NCI-H1048 (cell line): ENCODE results near the gene SI.
"Not testable (repeated sequence)": the region's sequence is repeated elsewhere in the genome, so short reads cannot be mapped to it uniquely, and the experiment has no call there.

Experiments used
- DNase-seq: peaks from one replicate; lab custom pipeline; 2025; lab: John Stamatoyannopoulos, UW

The SI gene

GRCh38 chr3:165078293-165078692 lies at the start of gene SI:
Gene SI (minus strand): TSS chr3:165078496. CDS start chr3:165076012, 2,484 bp downstream.
- no peak for DNase-seq

GRCh38 chr3:165125836-165126235 lies 47.5 kb upstream of the SI start:
- no peak for DNase-seq

DNA sequence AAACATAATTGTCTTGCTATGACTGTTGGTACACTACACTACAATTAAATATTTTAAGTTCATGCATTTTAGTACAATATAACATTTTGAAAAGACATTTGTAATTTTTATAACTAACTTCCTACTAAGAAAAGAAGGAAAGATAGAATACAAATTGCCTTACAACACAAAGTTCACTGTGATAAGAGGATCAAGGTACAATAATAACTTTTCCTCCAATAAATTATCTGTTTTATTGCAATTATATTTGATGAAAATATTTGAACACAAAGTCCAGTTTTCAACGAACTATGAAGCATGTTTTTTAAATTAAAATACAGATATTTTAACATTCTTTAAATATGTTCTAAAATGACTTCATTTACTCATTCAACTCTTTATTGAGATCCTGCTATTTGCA lies 33.1 kb upstream of the SI start:
- no peak for DNase-seq

- no peak for DNase-seq
These were observed 25.3 kb upstream of the SI start for GRCh38 chr3:165103616-165104015.

DNA sequence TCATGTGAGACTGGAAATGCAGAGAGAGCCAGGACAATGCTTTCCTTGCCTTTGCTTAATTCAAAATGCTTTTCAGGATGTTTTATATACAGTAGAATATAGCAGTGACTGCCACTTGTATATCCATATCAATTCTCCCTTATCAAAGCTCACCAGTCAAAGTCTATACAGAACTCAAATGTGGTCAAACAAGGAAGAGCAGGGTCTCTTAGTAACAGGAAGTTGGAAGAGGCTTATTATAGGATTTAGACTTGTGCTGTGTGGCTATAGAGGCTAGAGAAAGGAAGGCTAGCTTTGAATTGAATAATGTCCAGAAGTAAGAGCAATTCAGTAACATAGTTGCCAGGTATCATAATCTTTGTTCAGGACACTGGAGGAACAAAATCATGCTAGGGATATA lies 4.4 kb upstream of the SI start:
- DNase-seq, result no peak

DNA sequence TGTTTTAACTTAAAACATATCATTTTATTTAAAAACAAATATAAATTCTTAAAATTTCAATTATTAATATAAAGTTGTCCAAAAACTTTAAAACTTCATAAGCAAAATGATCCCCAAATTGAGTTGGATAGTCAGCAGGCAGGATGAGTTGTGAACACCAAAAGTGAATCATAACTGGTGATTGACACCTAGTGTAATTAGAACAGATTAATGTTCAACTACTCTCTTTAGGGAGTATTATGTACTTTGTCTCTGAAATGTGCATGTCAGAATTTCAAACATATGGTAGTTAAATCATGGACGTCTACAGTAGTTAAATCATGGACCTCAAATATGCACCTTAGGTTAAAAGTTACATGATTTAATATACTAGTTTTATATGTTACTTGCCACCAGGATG lies 2.9 kb upstream of the SI start:
- DNase-seq, result no peak

DNA sequence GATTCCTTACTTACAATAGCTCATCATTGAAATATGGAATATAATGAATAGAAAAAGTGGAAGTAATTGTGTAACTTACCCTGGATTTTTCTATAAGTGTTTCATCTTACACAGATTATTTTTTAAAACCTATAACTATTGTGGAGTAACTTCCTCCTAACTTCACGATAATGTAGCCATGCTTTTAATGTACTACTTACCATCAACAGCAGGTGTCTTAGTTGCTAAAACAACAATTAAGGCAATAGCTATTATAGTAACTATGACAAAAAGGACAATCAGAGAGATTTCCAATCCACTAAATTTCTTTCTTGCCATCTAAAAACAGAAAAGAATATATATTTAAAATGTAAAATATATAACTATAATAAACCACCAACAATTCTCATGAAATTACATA lies 2.6 kb downstream of the SI start:
- DNase-seq, result no peak

- no peak for DNase-seq
These were observed 7.6 kb downstream of the SI start for GRCh38 chr3:165070682-165071081.

DNA sequence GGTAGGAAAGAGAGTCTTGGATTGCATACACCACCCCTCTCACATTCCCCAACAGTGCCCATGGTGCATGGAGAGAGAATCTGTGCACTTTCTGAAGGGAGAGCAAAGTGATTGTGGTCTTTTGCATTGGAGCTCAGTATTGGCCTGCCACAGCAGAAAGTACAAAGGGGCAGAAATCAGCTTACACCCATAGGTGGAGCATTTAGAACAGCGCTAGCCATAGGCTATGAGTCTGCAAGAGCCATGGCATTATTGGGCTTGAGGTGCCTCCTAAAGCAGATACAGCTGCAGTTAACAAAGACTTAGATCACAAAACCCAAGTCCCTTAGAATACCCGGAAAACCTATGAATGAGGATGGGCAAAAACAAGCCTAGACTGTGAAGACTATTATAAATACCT lies 21.8 kb downstream of the SI start:
- no peak for DNase-seq

DNA sequence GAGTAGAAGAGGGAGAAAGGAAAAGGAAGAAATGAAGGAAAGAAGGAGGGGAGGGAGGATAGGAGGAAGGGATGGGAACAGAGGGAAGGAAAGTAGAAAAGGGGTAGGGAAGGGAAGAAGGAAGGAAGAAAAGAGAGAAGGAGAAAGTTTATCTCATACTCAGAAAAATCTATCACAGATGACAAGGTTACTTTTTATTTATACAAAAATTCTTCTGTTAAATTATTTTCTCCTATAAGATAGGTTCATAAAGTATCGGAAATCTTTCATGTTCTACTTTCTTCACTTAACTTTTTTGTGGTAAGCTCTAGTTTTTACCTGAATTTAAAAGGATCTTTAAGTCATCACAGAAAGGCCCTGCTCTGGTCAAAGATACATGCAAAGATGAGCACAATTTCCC lies 38.1 kb downstream of the SI start:
- no peak for DNase-seq

GRCh38 chr3:165011557-165011956 lies 66.7 kb downstream of the SI start:
- no peak for DNase-seq

- DNase-seq, result no peak
These were observed 93.3 kb downstream of the SI start for GRCh38 chr3:164984947-164985346.

DNA sequence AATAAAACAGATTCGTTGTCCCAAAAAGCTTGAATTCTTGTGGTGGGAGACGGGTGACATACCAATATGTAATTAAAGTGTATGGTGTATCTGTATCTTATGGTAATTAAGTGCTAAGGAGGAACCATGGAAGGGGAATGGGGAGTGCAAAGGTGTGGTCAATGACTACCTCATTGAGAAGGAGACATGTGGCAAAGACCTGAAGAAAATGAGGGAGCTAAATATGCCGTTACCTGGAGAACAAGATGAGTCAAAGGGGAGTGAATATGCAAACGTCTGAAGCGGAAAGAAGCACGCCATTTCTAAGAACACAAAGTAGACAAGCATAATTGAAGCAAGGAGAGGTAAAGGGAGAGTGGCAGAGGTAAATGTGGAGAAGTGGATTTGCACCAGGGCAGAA lies 115.7 kb downstream of the SI start:
- no peak for DNase-seq

DNA sequence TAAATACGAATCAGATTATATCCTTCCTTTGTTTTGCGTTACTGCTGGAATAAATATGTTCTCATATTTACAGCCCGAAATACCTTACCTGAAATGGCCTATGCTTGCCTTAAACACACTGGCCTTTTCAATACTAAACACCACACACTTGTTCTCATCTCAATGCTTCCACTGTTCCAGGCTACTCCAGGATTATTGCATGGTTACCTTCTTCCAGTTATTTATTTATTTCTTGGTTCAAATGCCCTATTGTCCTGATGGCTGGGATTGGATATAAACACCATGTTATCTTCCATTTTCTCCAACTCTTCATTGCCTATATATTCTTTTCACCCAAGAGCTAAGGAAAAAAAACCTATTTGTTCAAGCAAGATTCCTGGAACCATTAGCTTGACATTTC lies 125.3 kb downstream of the SI start:
- no peak for DNase-seq

DNA sequence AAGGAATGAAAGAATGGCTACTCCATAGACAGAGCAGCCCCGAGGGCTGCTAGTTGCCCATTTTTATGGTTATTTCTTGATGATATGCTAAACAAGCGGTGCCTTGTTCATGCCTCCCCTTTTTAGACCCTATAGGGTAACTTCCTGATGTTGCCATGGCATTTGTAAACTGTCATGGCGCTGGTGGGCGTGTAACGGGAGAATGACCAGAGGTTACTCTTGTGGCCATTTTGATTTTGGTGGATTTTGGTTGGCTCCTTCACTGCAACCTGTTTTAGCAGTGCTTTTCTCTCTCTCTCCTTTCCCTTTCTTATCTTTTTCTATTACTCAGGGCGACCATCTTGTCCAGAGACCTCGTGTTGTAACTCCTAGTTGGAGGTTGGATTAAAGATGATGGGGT lies 126.9 kb downstream of the SI start:
- DNase-seq, result not testable (repeated sequence)

- no peak for DNase-seq
These were observed 137.6 kb downstream of the SI start for GRCh38 chr3:164940745-164941144.

GRCh38 chr3:164929642-164930041 lies 148.7 kb downstream of the SI start:
- no peak for DNase-seq
